Measurements from ENCODE around the gene RGS7.

- no peak for TF ChIP-seq CTCF (IDR thresholded peaks at IDR 0.05)
- TF ChIP-seq, protein P1, sequence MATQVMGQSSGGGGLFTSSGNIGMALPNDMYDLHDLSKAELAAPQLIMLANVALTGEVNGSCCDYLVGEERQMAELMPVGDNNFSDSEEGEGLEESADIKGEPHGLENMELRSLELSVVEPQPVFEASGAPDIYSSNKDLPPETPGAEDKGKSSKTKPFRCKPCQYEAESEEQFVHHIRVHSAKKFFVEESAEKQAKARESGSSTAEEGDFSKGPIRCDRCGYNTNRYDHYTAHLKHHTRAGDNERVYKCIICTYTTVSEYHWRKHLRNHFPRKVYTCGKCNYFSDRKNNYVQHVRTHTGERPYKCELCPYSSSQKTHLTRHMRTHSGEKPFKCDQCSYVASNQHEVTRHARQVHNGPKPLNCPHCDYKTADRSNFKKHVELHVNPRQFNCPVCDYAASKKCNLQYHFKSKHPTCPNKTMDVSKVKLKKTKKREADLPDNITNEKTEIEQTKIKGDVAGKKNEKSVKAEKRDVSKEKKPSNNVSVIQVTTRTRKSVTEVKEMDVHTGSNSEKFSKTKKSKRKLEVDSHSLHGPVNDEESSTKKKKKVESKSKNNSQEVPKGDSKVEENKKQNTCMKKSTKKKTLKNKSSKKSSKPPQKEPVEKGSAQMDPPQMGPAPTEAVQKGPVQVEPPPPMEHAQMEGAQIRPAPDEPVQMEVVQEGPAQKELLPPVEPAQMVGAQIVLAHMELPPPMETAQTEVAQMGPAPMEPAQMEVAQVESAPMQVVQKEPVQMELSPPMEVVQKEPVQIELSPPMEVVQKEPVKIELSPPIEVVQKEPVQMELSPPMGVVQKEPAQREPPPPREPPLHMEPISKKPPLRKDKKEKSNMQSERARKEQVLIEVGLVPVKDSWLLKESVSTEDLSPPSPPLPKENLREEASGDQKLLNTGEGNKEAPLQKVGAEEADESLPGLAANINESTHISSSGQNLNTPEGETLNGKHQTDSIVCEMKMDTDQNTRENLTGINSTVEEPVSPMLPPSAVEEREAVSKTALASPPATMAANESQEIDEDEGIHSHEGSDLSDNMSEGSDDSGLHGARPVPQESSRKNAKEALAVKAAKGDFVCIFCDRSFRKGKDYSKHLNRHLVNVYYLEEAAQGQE (IDR thresholded peaks at IDR 0.05; ENCODE audit: insufficient read depth in 1 of 2, low read depth in 2 of 2, low read length in 1 of 2), result no peak
Measured at GRCh38 chr1:241203817-241204216, 153.2 kb downstream of the RGS7 start.
